Measurements from ENCODE around the gene TNFAIP2. TPM values are rescaled to one million over a fixed set of nuclear protein-coding genes. Genes with fewer than 3 reads are reported as not detected.
A peak's percentile ranks its signal among the peaks of the same experiment; 100 is the strongest.

Gene TNFAIP2
- total and polyA plus RNA-seq, 2 experiments from 2014 or later: 9.9 to 14.1 TPM

GRCh38 chr14:103149351-103150237, 26.3 kb downstream of the TNFAIP2 start:
- H3K27ac ChIP-seq (ENCODE audit: low read depth): no peak overlapping the region
- no peak for DNase-seq (ENCODE audit: low spot score)
- no peaks in the 10 kb centered on the region for H3K4me1 ChIP-seq (ENCODE audit: insufficient read depth)
- ATAC-seq: no peak
- no peaks in the 10 kb centered on the region for H3F3A ChIP-seq (replicated peaks; ENCODE audit: low read depth)
- TF ChIP-seq EZH2phosphoT487 (IDR thresholded peaks at IDR 0.05; ENCODE audit: unreplicated experiment) (no peak), ZNF331 (CRISPR knock-in tag; IDR thresholded peaks at IDR 0.05; ENCODE audit: low read depth) (no peak), JUNB (IDR thresholded peaks at IDR 0.05; ENCODE audit: unreplicated experiment) (no peak), STAT1 (IDR thresholded peaks at IDR 0.05; ENCODE audit: unreplicated experiment) (no peak), CTCF (conservative IDR thresholded peaks at IDR 0.05; ENCODE audit: low read depth in 2 of 2) (no peak), EZH2 (IDR thresholded peaks at IDR 0.05; ENCODE audit: low read depth, unreplicated experiment) (no peak), ETS1 (IDR thresholded peaks at IDR 0.05) (no peak), POLR2AphosphoS5 (IDR thresholded peaks at IDR 0.05; ENCODE audit: low read depth) (no peak), NANOG (IDR thresholded peaks at IDR 0.05; ENCODE audit: borderline replicate concordance) (no peak)
- H3K27me3 ChIP-seq (ENCODE audit: insufficient read depth): no peaks in the 10 kb centered on the region
- no peaks in the 10 kb centered on the region for H4K20me1 ChIP-seq (replicated peaks; ENCODE audit: insufficient read depth)
- no peak overlapping the region for H2AFZ ChIP-seq
- no peak overlapping the region for H3K27ac Mint-ChIP-seq
- no peak overlapping the region for H3K4me3 Mint-ChIP-seq
- no peak overlapping the region for H3K4me2 ChIP-seq
- H3K4me1 Mint-ChIP-seq: no peaks in the 10 kb centered on the region
- H3K9me3 Mint-ChIP-seq: no peaks in the 10 kb centered on the region
- H3K9me2 ChIP-seq (ENCODE audit: insufficient read depth): no peaks in the 10 kb centered on the region
- no peaks in the 10 kb centered on the region for H3K79me2 ChIP-seq (replicated peaks; ENCODE audit: insufficient read depth)
- H3K4me3 ChIP-seq: no peak overlapping the region
- H3K27me3 Mint-ChIP-seq (ENCODE audit: insufficient read depth, low read depth, poor library complexity): no peaks in the 10 kb centered on the region
- no peaks in the 10 kb centered on the region for H3K36me3 ChIP-seq (ENCODE audit: insufficient read depth)
- no peaks in the 10 kb centered on the region for H3K36me3 Mint-ChIP-seq (ENCODE audit: low read depth)

- no peaks in the 10 kb centered on the region for H3K79me2 ChIP-seq (replicated peaks; ENCODE audit: insufficient read depth)
- no peaks in the 10 kb centered on the region for H4K20me1 ChIP-seq (replicated peaks; ENCODE audit: insufficient read depth)
- H3K27me3 ChIP-seq (ENCODE audit: insufficient read depth): no peaks in the 10 kb centered on the region
- DNase-seq (ENCODE audit: low spot score) (no peak), ATAC-seq (peak; percentile 32; the same call in 1 of the 3 replicates)
- H3K4me1 ChIP-seq (ENCODE audit: insufficient read depth): no peaks in the 10 kb centered on the region
- Mint-ChIP-seq H3K27ac (no peak overlapping the region), H3K36me3 (ENCODE audit: low read depth) (no peaks in the 10 kb centered on the region), H3K4me3 (no peak overlapping the region), H3K4me1 (no peaks in the 10 kb centered on the region), H3K27me3 (ENCODE audit: insufficient read depth, low read depth, poor library complexity) (no peaks in the 10 kb centered on the region), H3K9me3 (no peaks in the 10 kb centered on the region)
- no peaks in the 10 kb centered on the region for H3K36me3 ChIP-seq (ENCODE audit: insufficient read depth)
- H3K4me2 ChIP-seq: no peak overlapping the region
- no peak overlapping the region for H3K4me3 ChIP-seq
- H3K9me2 ChIP-seq (ENCODE audit: insufficient read depth): no peaks in the 10 kb centered on the region
- H3K27ac ChIP-seq (ENCODE audit: low read depth): no peak overlapping the region
- H2AFZ ChIP-seq: no peak overlapping the region
- H3F3A ChIP-seq (replicated peaks; ENCODE audit: low read depth): no peaks in the 10 kb centered on the region
- TF ChIP-seq EZH2 (IDR thresholded peaks at IDR 0.05; ENCODE audit: low read depth, unreplicated experiment) (no peak), POLR2AphosphoS5 (IDR thresholded peaks at IDR 0.05; ENCODE audit: low read depth) (no peak), REST (IDR thresholded peaks at IDR 0.05; ENCODE audit: unreplicated experiment) (no peak)
Observed at GRCh38 chr14:103151270-103151945, 28.1 kb downstream of the TNFAIP2 start.

Measured in GM23338 (cell line).